HCT116 (cell line): Measurements from ENCODE around the gene LGR6.

Experiments
- ATF3 ChIP-seq: IDR thresholded peaks from 2 replicates; pipeline ENCODE4 v1.6.1; 2012
- CTCF ChIP-seq, 3 experiments: fragments of 200-600 bp in 1 of 3; sonication (generic) in 1 of 3; IDR thresholded peaks in 2 of 3; conservative IDR thresholded peaks in 1 of 3; 2 replicates each; pipeline ENCODE4 v1.5.1; 2012 to 2017; ENCODE audit warnings: low read depth in 2 of 3, low read length in 2 of 3, antibody characterized with exemption in 1 of 3, borderline replicate concordance in 1 of 3, control low read depth in 1 of 3, mild to moderate bottlenecking in 1 of 3, mixed read lengths in 1 of 3, mixed run types in 1 of 3, moderate library complexity in 1 of 3; ENCODE audit not compliant: insufficient read depth in 1 of 3
- EZH2 ChIP-seq: fragments of 200-600 bp; sonication (generic); IDR thresholded peaks from 2 replicates; pipeline ENCODE4 v1.6.1; 2017; ENCODE audit warnings: antibody characterized with exemption, mixed run types
- POLR2A ChIP-seq: IDR thresholded peaks from 2 replicates; pipeline ENCODE4 v1.7.0; 2011; ENCODE audit warnings: borderline replicate concordance; ENCODE audit not compliant: insufficient read depth, insufficient read length; ENCODE audit errors: extremely low read depth
- ZNF274 ChIP-seq: fragments of 200-500 bp; sonication (Bioruptor generic); IDR thresholded peaks from 2 replicates; pipeline ENCODE4 v1.6.1; 2014; ENCODE audit warnings: mild to moderate bottlenecking, low read depth, low read length, inconsistent platforms

- no peak for TF ChIP-seq ZNF274
- TF ChIP-seq CTCF (IDR thresholded peaks at IDR 0.05 in 2 of 3, conservative IDR thresholded peaks at IDR 0.05 in 1 of 3; ENCODE audit: borderline replicate concordance in 1 of 3, insufficient read depth in 1 of 3, low read depth in 2 of 3, low read length in 2 of 3) = no peak
- no peak for TF ChIP-seq POLR2A
- TF ChIP-seq ATF3 = no peak
- no peak for TF ChIP-seq EZH2
Observed at GRCh38 chr1:202361701-202362100, 168.1 kb downstream of the LGR6 start.
